Endothelial cell of umbilical vein (primary cell): ENCODE measurements around the gene ENO2. TPM values are rescaled to one million over a fixed set of nuclear protein-coding genes. Genes with fewer than 3 reads are reported as not detected.
"Not testable (repeated sequence)": the region's sequence is repeated elsewhere in the genome, so short reads cannot be mapped to it uniquely, and the experiment has no call there.

Experiments
- BruUV-seq: library from RNA; stranded (reverse); fragments of 400-500 nt; replicated peaks from 2 replicates; lab custom pipeline; 2021; lab: Mats Ljungman, UMichigan
- CTCF ChIA-PET: fragments of 300-600, 350-600 bp; sonication (Branson Sonifier 250); formaldehyde crosslinking; loops from one replicate; lab custom pipeline; 2021; ENCODE audit warnings: antibody characterized with exemption, inconsistent platforms; lab: Charles Lee
- POLR2A ChIA-PET: fragments of 300-600, 350-600 bp; sonication (Branson Sonifier 250); formaldehyde crosslinking; loops from one replicate; lab custom pipeline; 2021; ENCODE audit warnings: antibody characterized with exemption, inconsistent platforms; lab: Charles Lee
- DNase-seq: peaks from one replicate; pipeline ENCODE4 v3.0.0-alpha.2; 2011; ENCODE audit warnings: low read depth, low spot score
- FAIRE-seq: peaks from 2 replicates; lab custom pipeline; 2011; peaks lifted over from hg19 to GRCh38; lab: Jason Lieb, UNC
- H2AFZ ChIP-seq: 2 replicates; pipeline ENCODE4 v1.6.0; 2012; ENCODE audit warnings: low read depth, low read length, control low read depth, inconsistent platforms
- H3K27ac ChIP-seq: 2 replicates; pipeline ENCODE4 v1.5.1; 2011; ENCODE audit warnings: low read depth, mild to moderate bottlenecking, control low read depth, low read length, moderate library complexity; ENCODE audit not compliant: insufficient read depth
- H3K27me3 ChIP-seq, 2 experiments: 2 replicates each; pipeline versions ENCODE4 v1.6.0 to v1.6.1; 2011; ENCODE audit warnings: low read length in 2 of 2, mixed read lengths in 1 of 2; ENCODE audit not compliant: control insufficient read depth in 2 of 2, insufficient read depth in 2 of 2
- H3K36me3 ChIP-seq, 2 experiments: 2 replicates in 1 of 2; 3 replicates in 1 of 2; pipeline ENCODE4 v1.5.1; 2011; ENCODE audit warnings: low read length in 2 of 2, mild to moderate bottlenecking in 1 of 2, moderate library complexity in 1 of 2; ENCODE audit not compliant: control insufficient read depth in 2 of 2, insufficient read depth in 2 of 2; ENCODE audit errors: extremely low read depth in 1 of 2
- H3K4me1 ChIP-seq: 3 replicates; pipeline ENCODE4 v1.5.1; 2011; ENCODE audit warnings: mild to moderate bottlenecking, low read length; ENCODE audit not compliant: control insufficient read depth, insufficient read depth; ENCODE audit errors: extremely low read depth
- H3K4me2 ChIP-seq: 2 replicates; pipeline ENCODE4 v1.6.1; 2011; ENCODE audit warnings: low read length, control low read depth, mixed read lengths; ENCODE audit not compliant: insufficient read depth
- H3K4me3 ChIP-seq, 3 experiments: fragments of 200-600 bp in 1 of 3; sonication (generic), shearing (Covaris generic) in 1 of 3; replicated peaks in 1 of 3; 2 replicates each; pipeline ENCODE4 v1.5.1; 2011 to 2016; ENCODE audit warnings: control low read depth in 3 of 3, low read length in 3 of 3, mild to moderate bottlenecking in 2 of 3, inconsistent platforms in 1 of 3, low read depth in 1 of 3, moderate library complexity in 1 of 3; ENCODE audit not compliant: insufficient read depth in 1 of 3
- H3K79me2 ChIP-seq: 2 replicates; pipeline ENCODE4 v1.6.0; 2012; ENCODE audit warnings: low read length, inconsistent platforms; ENCODE audit not compliant: control insufficient read depth, insufficient read depth
- H3K9ac ChIP-seq: replicated peaks from 2 replicates; pipeline ENCODE3; 2011; ENCODE audit warnings: low read length, control low read depth; ENCODE audit not compliant: insufficient read depth; ENCODE audit errors: extremely low read depth
- H3K9me1 ChIP-seq: replicated peaks from 3 replicates; pipeline ENCODE4 v1.6.0; 2011; ENCODE audit warnings: mild to moderate bottlenecking, low read length; ENCODE audit not compliant: control insufficient read depth, insufficient read depth; ENCODE audit errors: extremely low read depth
- H3K9me3 ChIP-seq: replicated peaks from 2 replicates; pipeline ENCODE4 v1.5.1; 2012; ENCODE audit warnings: low read length, inconsistent platforms; ENCODE audit not compliant: control insufficient read depth, insufficient read depth
- H4K20me1 ChIP-seq: replicated peaks from 2 replicates; pipeline ENCODE3; 2011; ENCODE audit warnings: mild to moderate bottlenecking, low read length; ENCODE audit not compliant: control insufficient read depth, insufficient read depth; ENCODE audit errors: extremely low read depth
- CTCF ChIP-seq, 2 donors: IDR thresholded peaks; 1 replicate in 1 of 2; 2 replicates in 1 of 2; pipeline ENCODE4 v1.5.1; 2011; ENCODE audit warnings: low read length in 2 of 2, mild to moderate bottlenecking in 2 of 2, moderate library complexity in 2 of 2, control low read depth in 1 of 2, inconsistent platforms in 1 of 2, low read depth in 1 of 2; ENCODE audit not compliant: insufficient read depth in 1 of 2; ENCODE audit errors: extremely low read depth in 1 of 2
- EZH2 ChIP-seq: IDR thresholded peaks from 2 replicates; pipeline ENCODE4 v1.6.1; 2012; ENCODE audit warnings: borderline replicate concordance, low read depth, mild to moderate bottlenecking, moderate library complexity, low read length, inconsistent platforms; ENCODE audit not compliant: severe bottlenecking
- FOS ChIP-seq: IDR thresholded peaks from 2 replicates; pipeline ENCODE4 v1.6.1; 2011; ENCODE audit warnings: mild to moderate bottlenecking, low read length, moderate library complexity, borderline replicate concordance; ENCODE audit not compliant: insufficient read depth
- GATA2 ChIP-seq: IDR thresholded peaks from 2 replicates; pipeline ENCODE4 v1.7.0; 2011; ENCODE audit warnings: low read depth, mild to moderate bottlenecking, moderate library complexity, mixed read lengths, low read length; ENCODE audit not compliant: insufficient read length, insufficient read depth
- JUN ChIP-seq: IDR thresholded peaks from 2 replicates; pipeline ENCODE4 v1.6.1; 2011; ENCODE audit warnings: borderline replicate concordance, low read depth; ENCODE audit not compliant: insufficient read length, insufficient read depth
- MAX ChIP-seq: IDR thresholded peaks from 2 replicates; pipeline ENCODE4 v1.6.1; 2011; ENCODE audit not compliant: insufficient read depth, insufficient read length
- MYC ChIP-seq: IDR thresholded peaks from one replicate; pipeline ENCODE4 v1.6.1; 2011; ENCODE audit warnings: mild to moderate bottlenecking, low read depth, low read length
- POLR2A ChIP-seq: IDR thresholded peaks from 2 replicates; pipeline ENCODE4 v1.6.1; 2012; ENCODE audit warnings: low read depth, mild to moderate bottlenecking, control low read depth, low read length
- POLR2AphosphoS5 ChIP-seq: IDR thresholded peaks from 2 replicates; pipeline ENCODE4 v1.6.1; 2012; ENCODE audit warnings: low read depth, mild to moderate bottlenecking, control low read depth, low read length, moderate library complexity; ENCODE audit not compliant: insufficient read depth
- dilution Hi-C: fragments of 300-500 bp; cut with MboI; formaldehyde crosslinking; loops from one replicate; pipeline ENCODE4 v1.15.0; 2019; ENCODE audit warnings: low sequenced_read_pairs; ENCODE audit not compliant: extremely low pct_ligation_motif_present
- intact Hi-C: fragments of 100-400 bp; cut with micrococcal nuclease; formaldehyde crosslinking; loops from one replicate; pipeline ENCODE4 v1.10.0; 2022
- polyA plus RNA-seq, 4 experiments: library from polyadenylated mRNA; depleted of rRNA in 3 of 4; stranded (reverse) in 3 of 4; unstranded in 1 of 4; fragments of >200 nt; gene quantifications; 2 replicates each; pipeline versions ENCODE4 v1.2.1 to v1.2.3, GENCODE V29; 2011 to 2012; ENCODE audit warnings: missing spikeins in 1 of 4
- total RNA-seq: library from RNA; stranded (reverse); gene quantifications from 2 replicates; pipeline ENCODE4 v1.2.3, GENCODE V29; 2021

Gene ENO2
- total and polyA plus RNA-seq, 2 donors (not counting 3 experiments of a cell fraction or from before 2014, with no cell fraction given) = 11.4 to 18.6 TPM

DNA sequence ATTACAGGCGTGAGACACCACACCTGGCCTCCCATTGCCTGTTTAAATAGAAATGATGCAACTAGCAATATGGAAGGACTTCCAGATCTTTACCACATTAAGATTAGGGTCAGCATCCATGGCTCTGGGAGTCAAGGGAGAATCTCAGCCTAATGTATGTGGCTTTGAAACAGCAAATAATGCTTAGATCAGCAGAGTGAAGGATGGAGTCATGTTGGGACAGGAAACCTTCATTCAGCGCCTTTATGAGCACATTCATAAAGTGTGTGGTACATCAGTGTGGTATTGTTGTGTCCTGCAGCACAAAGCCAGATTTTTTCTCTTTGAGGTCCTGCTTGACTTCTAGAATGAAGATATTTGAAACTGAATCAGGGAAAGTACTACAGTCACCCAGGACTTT is 26.0 kb upstream of the ENO2 start:
- FAIRE-seq (peak; percentile 37), DNase-seq (no peak)
- Histone ChIP-seq H3K36me3 (peaks cover 3 to 11% of the 10 kb centered on the region in 2 experiments), H3K9me1 (no peaks in the 10 kb centered on the region), H3K4me2 (no peak overlapping the region), H3K27me3 (no peaks in the 10 kb centered on the region), H3K4me1 (peaks cover 10% of the 10 kb centered on the region), H3K9ac (no peak overlapping the region), H2AFZ (no peak overlapping the region), H4K20me1 (no peaks in the 10 kb centered on the region), H3K4me3 (no peak overlapping the region), H3K27ac (no peak overlapping the region), H3K9me3 (no peaks in the 10 kb centered on the region), H3K79me2 (no peaks in the 10 kb centered on the region)
- ChIA-PET POLR2A (no interaction called here), CTCF (no interaction called here)
- BruUV-seq = no TSS peak
- TF ChIP-seq MYC = no peak
- no peak for TF ChIP-seq FOS
- TF ChIP-seq GATA2 = no peak
- TF ChIP-seq POLR2A = no peak
- TF ChIP-seq POLR2AphosphoS5 = no peak
- no peak for TF ChIP-seq JUN
- no peak for TF ChIP-seq EZH2
- no peak for TF ChIP-seq MAX
- TF ChIP-seq CTCF (IDR thresholded peaks at IDR 0.05; ENCODE audit: extremely low read depth in 1 of 2, insufficient read depth in 1 of 2, low read depth in 1 of 2, low read length in 2 of 2) = no peak
- dilution Hi-C loops = no loop called here
- intact Hi-C loops = no loop called here

DNA sequence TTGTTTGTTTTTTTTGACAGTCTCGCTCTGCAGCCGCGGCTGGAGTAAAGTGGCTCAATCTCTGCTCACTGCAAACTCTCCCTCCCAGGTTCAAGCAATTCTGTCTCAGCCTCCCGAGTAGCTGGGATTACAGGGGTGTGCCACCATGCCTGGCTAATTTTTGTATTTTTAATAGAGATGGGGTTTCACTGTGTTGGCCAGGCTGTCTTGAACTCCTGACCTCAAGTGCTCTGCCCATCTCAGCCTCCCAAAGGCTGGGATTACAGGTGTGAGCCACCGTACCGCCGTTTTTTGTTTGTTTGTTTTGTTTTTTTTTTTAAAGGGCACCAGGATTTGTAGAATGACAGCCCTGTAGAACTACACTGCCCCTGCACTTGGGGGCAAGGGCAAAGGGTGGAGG is 25.6 kb upstream of the ENO2 start:
- dilution Hi-C loops, H3K4me3 ChIP-seq, H4K20me1 ChIP-seq, H3K79me2 ChIP-seq, H3K27ac ChIP-seq, H3K27me3 ChIP-seq, H3K36me3 ChIP-seq, H3K4me2 ChIP-seq, DNase-seq, intact Hi-C loops, H3K9me3 ChIP-seq, H3K9me1 ChIP-seq, POLR2A ChIA-PET, H3K4me1 ChIP-seq, CTCF ChIA-PET, H2AFZ ChIP-seq, H3K9ac ChIP-seq, BruUV-seq: not testable (repeated sequence)
- peak; percentile 8 for FAIRE-seq
